ENCODE data around the gene NEAT1.
A peak's percentile ranks its signal among the peaks of the same experiment; 100 is the strongest.

NEAT1 gene

GRCh38 chr11:65388731-65389130 is 33.9 kb upstream of the NEAT1 start:
- no peak for TF ChIP-seq CTCF (IDR thresholded peaks at IDR 0.05)
- no peak overlapping the region for H3K4me3 ChIP-seq (ENCODE audit: low read depth, low read length)
- no peak overlapping the region for H2AFZ ChIP-seq
- H3K27me3 ChIP-seq (ENCODE audit: control insufficient read depth, insufficient read depth, low read length): no peaks in the 10 kb centered on the region
- H3K9me3 ChIP-seq (ENCODE audit: control insufficient read depth, low read length): no peaks in the 10 kb centered on the region
- H3K4me1 ChIP-seq: peaks cover 2% of the 10 kb centered on the region
- H3K36me3 ChIP-seq (ENCODE audit: control insufficient read depth, insufficient read depth, low read length): no peaks in the 10 kb centered on the region
- H3K4me2 ChIP-seq (ENCODE audit: low read length): no peak overlapping the region
- peaks cover 7% of the 10 kb centered on the region for H3K79me2 ChIP-seq
- no peak overlapping the region for H3K9ac ChIP-seq
- H3K27ac ChIP-seq: peak overlapping the region; percentile 32

- no peak for TF ChIP-seq CTCF (IDR thresholded peaks at IDR 0.05)
- Histone ChIP-seq H3K9me3 (ENCODE audit: control insufficient read depth, low read length) (no peaks in the 10 kb centered on the region), H3K27me3 (ENCODE audit: control insufficient read depth, insufficient read depth, low read length) (no peaks in the 10 kb centered on the region), H3K36me3 (ENCODE audit: control insufficient read depth, insufficient read depth, low read length) (no peaks in the 10 kb centered on the region), H3K79me2 (peaks cover 7% of the 10 kb centered on the region), H3K4me3 (ENCODE audit: low read depth, low read length) (no peak overlapping the region), H3K9ac (no peak overlapping the region), H2AFZ (no peak overlapping the region), H3K4me2 (ENCODE audit: low read length) (no peak overlapping the region), H3K27ac (peak overlapping the region; percentile 51), H3K4me1 (peaks cover 2% of the 10 kb centered on the region)
These were observed 33.2 kb upstream of the NEAT1 start for GRCh38 chr11:65389294-65389980.

GRCh38 chr11:65390099-65390941 is 32.3 kb upstream of the NEAT1 start:
- peak overlapping the region; percentile 51 for H3K27ac ChIP-seq
- H3K4me2 ChIP-seq (ENCODE audit: low read length): no peak overlapping the region
- H3K9ac ChIP-seq: no peak overlapping the region
- H2AFZ ChIP-seq: no peak overlapping the region
- no peaks in the 10 kb centered on the region for H3K36me3 ChIP-seq (ENCODE audit: control insufficient read depth, insufficient read depth, low read length)
- no peak overlapping the region for H3K4me3 ChIP-seq (ENCODE audit: low read depth, low read length)
- H3K9me3 ChIP-seq (ENCODE audit: control insufficient read depth, low read length): no peaks in the 10 kb centered on the region
- H3K79me2 ChIP-seq: peaks cover 7% of the 10 kb centered on the region
- H3K4me1 ChIP-seq: peaks cover 2% of the 10 kb centered on the region
- TF ChIP-seq CTCF (IDR thresholded peaks at IDR 0.05): no peak
- no peaks in the 10 kb centered on the region for H3K27me3 ChIP-seq (ENCODE audit: control insufficient read depth, insufficient read depth, low read length)

- Histone ChIP-seq H3K4me3 (ENCODE audit: low read depth, low read length) (no peak overlapping the region), H3K36me3 (ENCODE audit: control insufficient read depth, insufficient read depth, low read length) (no peaks in the 10 kb centered on the region), H3K79me2 (peaks cover 8% of the 10 kb centered on the region), H3K9ac (no peak overlapping the region), H3K27ac (peak overlapping the region; percentile 51), H3K4me2 (ENCODE audit: low read length) (no peak overlapping the region), H3K4me1 (peaks cover 2% of the 10 kb centered on the region), H3K9me3 (ENCODE audit: control insufficient read depth, low read length) (no peaks in the 10 kb centered on the region), H3K27me3 (ENCODE audit: control insufficient read depth, insufficient read depth, low read length) (no peaks in the 10 kb centered on the region), H2AFZ (no peak overlapping the region)
- TF ChIP-seq CTCF (IDR thresholded peaks at IDR 0.05): no peak
These were observed 31.6 kb upstream of the NEAT1 start for GRCh38 chr11:65390996-65391395.
